HS-5 (cell line): Measurements from ENCODE around the gene UPB1.
"Not testable (repeated sequence)": the region's sequence is repeated elsewhere in the genome, so short reads cannot be mapped to it uniquely, and the experiment has no call there.

ENCODE experiments used
- DNase-seq: peaks from one replicate; pipeline ENCODE4 v3.0.0-alpha.2; 2012; ENCODE audit warnings: low read depth

The UPB1 gene

DNA sequence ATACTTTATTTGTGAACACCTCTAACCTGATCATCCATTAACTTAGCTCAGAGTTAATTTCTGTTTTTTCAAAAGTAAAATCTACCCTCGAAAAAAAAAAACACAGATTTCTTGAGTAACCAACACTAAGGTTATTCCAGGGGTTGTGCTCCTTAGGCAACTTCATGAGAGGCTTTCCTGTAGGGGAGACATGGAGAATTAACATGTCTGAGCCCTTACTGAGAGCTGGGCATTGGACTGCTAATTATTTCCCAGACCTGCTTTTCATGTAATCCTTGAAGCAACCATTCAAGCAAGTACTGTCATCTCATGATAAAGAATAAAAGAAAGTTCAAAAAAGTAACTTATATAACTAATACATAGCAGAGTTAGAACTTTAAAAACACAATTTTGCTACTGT is 13.5 kb upstream of the UPB1 start:
- no peak for DNase-seq

DNA sequence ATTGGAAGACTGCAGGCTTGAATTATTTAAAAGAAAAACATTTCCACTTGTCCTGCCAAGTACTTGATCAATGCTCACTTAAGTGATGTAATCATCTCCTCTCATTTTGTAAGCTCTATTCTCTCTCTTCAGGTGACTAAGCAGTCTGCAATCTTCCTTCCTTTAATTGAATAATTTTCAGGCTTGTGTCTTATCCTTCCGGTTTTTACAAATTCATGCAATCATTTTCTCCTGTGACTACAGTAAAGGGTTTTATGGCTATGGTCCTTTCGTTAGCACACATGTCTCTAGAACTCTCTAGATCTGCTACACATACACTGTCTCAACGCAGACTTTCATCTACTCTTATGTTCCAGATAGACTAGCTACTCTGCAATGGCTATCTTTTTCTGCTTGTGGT is 12.6 kb upstream of the UPB1 start:
- DNase-seq, result peak; percentile 65

- DNase-seq, result no peak
These were observed 12.1 kb upstream of the UPB1 start for GRCh38 chr22:24482998-24483397.

DNA sequence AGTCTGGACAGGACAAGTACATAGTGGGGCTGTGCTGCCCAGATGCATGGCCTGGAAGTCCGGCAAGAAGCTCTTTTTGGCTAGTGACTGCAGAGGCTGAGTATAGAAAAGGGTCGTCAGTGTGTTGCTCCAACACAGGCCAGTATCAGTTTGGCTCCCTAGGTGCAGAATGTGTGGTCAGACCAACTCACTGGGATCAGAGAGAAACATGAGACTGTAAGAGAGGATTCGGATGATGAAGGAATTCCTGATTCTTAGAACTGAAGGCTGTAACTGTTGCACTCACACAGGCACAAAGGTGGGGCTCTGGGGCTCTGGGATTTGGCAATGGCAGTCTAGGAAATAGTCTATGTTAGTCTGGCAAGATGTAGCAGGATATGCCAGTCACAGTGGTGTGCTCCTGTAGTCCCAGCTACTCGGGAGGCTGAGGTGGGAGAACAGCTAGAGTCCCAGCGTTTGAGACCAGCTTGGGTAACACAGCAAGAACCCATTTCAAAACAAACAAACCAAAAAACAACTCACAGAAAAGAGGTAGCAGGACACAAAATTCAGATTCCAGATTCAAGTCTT is 11.1 kb upstream of the UPB1 start:
- no peak for DNase-seq

GRCh38 chr22:24485170-24485569 is 10.0 kb upstream of the UPB1 start:
- DNase-seq, result no peak

- DNase-seq, result no peak
These were observed 9.5 kb upstream of the UPB1 start for GRCh38 chr22:24485608-24486007.

GRCh38 chr22:24486501-24486921 is 8.6 kb upstream of the UPB1 start:
- DNase-seq, result peak; percentile 68

- DNase-seq, result no peak
These were observed 6.1 kb upstream of the UPB1 start for GRCh38 chr22:24489011-24489410.

DNA sequence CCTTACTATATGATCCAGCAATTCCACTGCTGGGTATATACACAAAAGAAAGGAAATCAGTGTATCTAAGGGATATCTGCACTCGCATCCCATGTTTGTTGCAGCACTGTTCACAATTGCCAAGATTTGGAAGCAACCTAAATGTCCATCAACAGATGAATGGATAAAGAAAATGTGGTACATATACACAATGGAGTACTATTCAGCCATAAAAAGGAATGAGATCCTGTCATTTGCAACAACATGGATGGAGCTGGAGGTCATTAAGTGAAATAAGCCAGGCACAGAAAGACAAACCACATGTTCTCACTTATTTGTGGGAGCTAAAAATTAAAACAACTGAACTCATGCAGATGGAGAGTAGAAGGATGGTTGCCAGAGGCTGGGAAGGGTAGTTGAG is 5.7 kb upstream of the UPB1 start:
- DNase-seq, result not testable (repeated sequence)

GRCh38 chr22:24492391-24492790 is 2.7 kb upstream of the UPB1 start:
- DNase-seq, result no peak

DNA sequence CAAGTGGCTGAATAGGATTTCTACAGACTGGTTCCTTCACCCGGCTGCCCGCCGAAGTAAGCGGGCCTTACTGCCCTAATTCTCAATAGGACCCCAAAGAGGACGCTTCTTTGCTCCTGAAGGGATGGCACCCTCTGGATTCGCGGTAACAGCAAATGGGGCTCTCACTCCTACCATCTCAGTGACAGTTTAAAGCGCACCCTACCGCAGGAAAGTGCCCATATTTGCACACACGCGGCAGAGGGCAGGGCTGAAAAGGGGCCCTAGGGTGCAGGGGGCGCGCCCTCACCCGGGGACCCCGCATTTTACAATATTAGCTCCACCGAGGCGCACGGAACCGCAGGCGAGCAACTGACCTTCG is 985 bp upstream of the UPB1 start:
- no peak for DNase-seq

DNA sequence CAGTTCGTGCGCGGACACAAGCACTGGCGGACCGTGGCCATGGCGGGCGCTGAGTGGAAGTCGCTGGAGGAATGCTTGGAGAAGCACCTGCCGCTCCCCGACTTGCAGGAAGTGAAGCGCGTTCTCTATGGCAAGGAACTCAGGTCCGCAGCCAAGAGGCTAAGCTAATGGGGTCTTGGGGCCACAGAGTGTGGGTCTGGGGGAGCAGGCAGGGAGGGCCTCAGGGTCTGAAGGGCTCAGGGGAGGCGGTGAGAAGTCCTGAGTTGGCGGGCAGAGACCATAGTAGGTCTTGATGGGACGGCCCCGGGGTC is 188 bp downstream of the UPB1 start:
- no peak for DNase-seq

GRCh38 chr22:24496234-24496633 is 1.1 kb downstream of the UPB1 start:
- DNase-seq, result no peak

DNA sequence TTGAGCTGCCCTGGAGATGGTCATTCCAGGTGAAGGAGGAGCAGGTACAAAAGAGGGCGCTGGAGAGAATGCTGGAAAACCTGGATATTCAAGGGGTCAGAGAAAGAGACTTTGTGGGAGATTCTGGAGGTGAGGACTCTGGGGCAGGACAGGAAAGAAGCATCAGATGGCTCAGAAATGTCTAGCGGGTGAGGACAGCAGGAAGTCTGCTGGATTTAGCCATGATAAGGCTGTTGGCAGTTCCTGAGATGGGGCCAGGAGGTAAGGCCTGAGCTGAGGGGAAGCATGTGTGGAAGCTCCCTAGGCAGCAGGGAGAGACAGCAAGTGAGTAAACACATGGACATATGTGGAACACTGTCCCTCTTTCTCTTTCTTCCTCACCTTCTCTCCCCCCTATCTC is 1.5 kb downstream of the UPB1 start:
- DNase-seq, result no peak

DNA sequence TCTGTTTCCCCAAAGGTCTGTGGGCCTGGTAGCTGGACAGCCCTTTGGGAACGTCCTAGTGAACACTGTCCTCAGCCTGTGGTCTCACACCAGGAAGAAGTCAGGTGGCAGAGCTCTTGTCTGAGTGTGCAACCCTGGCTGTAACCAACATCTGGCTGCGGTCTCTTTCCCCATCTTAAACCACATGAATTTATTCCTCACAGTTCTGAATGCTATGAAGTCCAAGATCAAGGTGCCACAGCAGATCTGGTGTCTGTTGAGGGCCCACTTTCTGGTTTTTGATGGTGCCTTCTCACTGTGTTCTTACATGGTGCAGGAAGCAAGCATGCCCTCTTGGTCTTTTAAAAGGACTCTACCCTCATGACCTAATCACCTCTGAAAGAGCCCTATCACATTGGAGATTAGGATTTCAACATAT is 2.7 kb downstream of the UPB1 start:
- DNase-seq, result no peak

DNA sequence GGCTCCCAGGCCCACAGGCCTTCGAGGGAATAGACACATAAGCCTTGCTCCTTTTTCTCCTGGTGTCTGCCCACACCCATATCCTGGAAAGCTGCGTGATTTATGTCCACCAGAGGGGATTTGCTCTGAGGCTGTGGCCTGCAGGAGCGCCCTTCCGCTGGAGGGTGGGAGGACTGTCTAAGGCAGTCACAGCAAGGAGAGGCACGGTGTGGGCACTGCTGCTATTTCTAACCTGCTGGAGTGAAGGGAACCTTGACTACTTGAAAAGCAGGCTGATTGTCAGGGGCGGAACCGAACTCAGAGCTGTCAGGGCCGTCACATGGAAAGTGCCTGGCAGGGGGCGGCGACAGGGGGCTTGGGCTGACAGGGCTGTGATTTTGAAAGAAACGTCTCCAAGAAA is 3.7 kb downstream of the UPB1 start:
- DNase-seq, result no peak

GRCh38 chr22:24499706-24500276 is 4.7 kb downstream of the UPB1 start:
- DNase-seq, result no peak

DNA sequence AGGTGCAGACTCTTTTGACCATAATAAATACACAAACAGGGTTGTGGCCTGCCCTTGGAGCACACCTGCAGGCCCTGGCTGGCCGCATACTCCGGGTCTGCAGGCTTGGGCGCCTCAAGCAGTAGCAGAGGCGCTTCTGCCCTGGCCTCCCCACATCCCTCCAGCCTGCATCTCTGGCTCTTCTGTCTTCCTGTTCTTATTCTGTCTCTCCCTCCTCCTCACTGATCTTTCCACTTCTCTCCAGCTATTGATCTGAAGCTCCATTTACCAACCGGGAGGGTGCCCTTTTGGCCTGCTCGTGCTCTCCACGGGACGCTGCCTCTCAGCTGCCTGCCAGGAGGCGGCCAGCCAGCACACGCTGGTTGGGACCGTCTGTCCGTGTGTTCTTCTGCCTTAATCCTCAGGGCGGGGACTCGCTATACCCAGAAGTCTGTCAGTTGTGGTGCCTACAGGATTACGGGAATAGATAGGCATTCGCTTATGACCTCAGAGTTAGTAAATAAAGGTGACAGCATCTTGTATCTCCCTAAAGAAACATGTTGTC is 5.2 kb downstream of the UPB1 start:
- no peak for DNase-seq

DNA sequence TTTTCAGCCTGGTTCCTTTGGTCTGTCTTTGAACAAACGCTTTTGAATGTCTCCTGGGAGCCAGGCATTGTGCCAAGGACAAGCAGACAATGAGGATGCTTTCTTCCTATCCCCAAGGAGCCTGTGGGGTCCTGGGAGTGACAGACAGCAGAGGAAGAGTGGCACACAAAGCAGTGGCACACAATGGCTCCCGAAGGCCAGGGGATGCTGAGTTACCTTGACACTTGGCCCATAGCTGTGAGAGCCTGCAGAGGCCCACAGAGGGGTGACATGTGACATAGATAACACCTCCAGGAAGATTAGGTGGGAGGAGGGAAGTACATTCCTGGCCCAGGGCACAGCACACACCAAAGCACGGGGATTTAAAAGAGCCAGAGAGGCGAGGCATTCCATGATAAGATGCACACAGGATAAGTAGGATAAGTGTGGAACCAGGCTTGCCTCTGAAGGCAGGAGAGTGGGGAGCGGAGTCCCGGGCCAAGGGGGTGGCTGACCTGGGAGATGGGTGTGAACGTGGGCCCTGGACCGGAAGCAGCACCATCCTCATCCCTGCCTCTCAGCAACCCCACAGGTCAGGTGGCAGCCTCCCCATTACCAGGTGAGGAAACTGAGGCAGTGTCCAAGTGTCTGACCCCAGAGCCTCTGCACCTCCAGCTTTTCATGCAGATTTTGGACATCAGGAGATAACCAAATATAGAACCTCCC is 6.3 kb downstream of the UPB1 start:
- DNase-seq, result no peak

GRCh38 chr22:24502034-24502433 is 6.9 kb downstream of the UPB1 start:
- DNase-seq, result no peak

GRCh38 chr22:24502541-24502940 is 7.4 kb downstream of the UPB1 start:
- DNase-seq, result no peak

- no peak for DNase-seq
These were observed 8.2 kb downstream of the UPB1 start for GRCh38 chr22:24503137-24503842.

- DNase-seq, result no peak
These were observed 8.8 kb downstream of the UPB1 start for GRCh38 chr22:24503843-24504338.
